Measurements from ENCODE around the gene TMEM59L.
"Not testable (repeated sequence)": the region's sequence is repeated elsewhere in the genome, so short reads cannot be mapped to it uniquely, and the experiment has no call there.

Gene TMEM59L

DNA sequence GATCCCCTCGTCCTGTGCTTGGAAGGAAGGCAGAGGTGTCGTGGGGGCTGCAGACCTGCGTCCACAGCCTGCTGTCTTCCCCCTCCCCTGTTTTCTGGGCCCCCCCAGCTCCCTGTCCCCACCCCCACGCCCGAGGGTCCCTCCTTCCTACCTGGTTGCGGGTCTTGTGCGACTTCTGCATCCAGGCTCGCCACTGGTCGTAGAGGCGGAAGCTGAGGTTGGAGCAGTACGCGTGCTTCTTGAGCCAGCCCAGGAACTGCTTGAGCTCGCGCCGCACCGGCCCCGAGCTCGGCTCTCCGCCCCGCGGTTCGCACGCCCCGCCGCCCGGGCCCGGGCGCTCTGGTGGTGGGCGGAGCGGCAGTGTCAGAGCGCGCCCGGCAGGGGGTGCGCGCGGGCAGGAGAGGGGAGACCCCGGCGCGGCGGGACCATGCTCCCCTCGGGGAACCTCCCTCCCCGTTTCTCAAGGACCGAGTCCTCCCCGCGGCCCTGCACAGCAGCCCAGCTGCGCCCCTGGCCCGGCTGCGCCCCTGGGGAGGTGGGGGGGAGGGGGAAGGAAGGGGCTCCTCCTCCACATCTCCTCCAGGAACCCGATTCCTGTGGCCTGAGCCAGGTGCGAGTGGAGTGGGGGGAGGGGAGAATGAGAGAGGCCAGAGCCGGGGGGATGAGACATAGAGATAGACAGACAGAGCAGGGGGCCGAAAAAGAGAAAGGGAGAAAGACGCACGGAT lies 18.4 kb upstream of the TMEM59L start:
- DNase-seq = peak; percentile 45

DNA sequence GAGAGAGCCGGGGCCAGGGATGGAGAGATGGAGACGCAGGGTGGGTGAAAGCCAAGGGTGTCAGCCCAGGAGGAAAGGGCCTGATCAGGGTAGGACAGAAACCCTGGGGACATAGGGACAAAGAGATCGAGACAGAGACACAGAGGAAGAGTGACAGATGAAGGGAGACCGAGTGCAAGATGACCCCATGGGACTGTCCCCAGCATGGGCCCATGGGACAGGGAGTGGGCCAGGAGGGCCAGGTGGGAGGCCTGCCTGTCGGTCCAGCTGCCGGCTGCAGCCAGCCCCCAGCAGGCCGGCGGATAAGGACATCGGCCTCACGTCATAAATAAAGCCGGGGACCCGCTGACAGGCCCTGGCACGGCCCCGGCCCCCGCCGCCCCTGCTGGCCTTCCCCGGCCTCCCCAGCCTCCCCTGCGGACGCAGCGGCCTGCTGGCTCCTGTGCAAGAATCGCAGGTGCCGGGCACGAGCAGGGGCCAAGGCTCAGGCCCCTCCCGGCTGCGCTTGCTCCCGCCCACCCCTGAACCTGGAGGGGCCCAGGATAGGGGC lies 17.8 kb upstream of the TMEM59L start:
- DNase-seq = no peak

DNA sequence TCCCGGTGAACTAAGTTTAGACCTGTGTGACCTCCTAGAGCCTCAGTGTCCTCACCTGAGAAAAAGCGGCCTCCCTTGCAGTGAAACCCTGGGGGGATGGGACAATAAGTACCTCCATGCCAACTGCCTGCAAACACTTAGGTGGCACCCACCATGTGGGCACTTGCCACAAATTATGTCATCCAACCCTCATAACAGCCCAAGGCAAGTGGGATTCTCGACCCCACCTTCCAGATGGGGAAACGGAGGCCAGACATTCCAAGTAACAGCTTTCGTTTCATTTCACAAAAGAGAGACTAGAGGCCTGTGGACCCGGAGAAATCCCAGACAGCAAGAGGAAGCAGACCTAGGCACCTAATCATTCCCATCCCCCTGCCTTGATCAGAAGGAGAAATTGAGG lies 17.2 kb upstream of the TMEM59L start:
- DNase-seq = no peak

DNA sequence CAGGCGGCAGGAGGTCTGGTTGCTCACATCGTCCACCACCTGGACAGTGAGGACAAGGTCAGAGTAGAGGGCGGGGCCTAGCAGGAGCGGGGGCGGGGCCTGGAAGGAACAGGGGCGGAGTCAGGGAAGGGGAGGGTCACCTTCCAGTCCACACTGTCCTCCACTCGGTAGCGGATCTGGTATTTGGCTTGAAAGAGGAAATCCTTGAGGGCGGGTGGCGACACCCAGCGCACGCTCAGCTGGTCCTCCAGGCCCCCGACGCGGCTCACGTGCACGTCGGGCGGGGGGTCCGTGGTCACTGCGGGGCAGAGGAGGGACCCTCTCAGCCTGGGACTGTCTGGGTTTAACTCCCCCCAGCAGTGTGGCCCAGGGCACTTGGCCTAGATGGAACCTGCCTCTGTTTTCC lies 15.9 kb upstream of the TMEM59L start:
- no peak for DNase-seq

DNA sequence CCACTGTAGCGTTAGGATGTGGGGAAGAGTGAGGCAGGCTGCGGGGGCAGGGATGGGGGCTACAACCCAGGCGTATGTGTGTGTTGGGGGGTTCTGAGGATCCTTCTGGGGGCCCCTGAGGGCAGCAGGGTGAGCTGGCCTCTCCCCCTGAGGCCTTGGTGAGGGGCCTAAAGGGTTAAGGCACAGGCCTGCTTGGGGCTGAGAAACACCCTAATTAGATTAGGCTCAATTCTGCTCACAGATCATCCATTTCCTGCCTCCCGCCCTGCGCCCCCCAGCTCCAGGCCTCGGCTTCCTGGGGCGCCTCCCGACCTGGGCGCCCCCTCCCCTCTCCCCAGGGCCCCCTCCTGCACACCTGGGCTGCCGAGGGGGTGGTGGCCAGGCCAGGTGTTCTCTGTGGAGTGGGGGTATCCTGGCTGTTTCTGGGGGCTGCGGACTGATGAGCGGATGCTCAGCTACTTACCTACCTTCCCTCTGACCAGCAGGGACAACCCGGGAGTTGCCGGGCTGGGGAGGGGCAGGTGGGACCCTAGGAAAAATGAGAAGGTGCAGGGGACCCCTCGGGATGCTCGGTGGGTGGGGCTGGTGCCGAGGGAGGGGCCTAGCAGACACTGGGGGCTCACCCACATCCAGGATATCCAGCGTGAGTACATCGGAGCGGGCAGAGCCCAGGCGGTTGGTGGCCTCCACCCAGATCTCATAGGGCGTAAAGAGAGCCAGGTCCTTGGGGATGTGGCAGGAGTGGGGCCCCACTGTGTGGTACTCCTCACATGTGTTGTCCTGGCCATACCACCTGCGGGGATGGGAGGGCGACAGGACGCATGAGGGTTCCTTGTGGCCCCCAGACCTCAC lies 14.6 kb upstream of the TMEM59L start:
- no peak for DNase-seq

DNA sequence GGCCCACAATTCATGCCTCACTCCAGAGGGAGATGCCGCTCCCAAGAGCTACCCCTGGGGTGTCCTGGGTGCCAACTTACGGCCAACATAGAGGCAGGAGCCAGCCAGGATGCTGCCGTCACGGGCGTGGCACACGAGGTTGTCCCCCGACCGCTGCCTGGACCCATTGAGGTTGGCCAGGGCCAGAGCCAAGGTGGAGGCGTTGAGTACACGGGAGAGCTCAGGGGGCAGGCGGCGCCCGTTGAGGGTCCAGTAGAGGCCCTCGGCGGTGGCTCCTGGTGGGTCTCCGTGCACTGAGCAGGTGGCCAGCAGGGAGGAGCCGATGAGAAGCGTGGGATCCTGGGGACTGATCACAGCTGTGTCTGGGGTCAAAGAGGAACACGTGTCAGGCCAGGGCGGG lies 13.2 kb upstream of the TMEM59L start:
- no peak for DNase-seq

DNA sequence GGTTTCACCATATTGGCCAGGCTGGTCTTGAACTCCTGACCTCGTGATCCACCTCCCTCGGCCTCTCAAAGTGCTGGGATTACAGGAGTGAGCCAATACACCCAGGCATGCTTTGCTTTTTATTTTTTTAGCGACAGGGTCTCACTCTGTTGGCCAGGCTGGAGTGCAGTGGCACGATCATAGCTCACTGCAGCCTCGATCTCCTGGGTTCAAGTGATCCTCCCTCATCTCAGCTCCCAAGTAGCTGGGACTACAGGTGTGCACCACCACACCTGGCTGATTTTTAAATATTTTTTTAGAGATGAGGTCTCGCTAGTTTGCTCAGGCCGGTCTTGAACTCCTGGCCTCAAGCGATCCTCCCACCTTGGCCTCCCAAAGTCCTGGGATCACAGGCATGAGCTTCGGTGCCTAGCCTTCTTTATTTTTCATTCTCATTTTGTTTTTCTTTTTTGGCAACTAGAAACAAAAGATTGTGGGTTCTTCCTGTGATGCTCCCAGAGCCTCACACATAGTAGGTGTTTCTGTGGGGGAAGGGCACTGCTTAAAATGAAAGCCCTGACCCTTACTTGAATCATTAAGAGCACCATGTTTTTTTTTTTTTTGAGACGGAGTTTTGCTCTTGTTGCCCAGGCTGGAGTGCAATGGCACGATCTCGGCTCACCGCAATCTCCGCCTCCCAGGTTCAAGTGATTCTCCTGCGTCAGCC lies 11.8 kb upstream of the TMEM59L start:
- not testable (repeated sequence) for DNase-seq

DNA sequence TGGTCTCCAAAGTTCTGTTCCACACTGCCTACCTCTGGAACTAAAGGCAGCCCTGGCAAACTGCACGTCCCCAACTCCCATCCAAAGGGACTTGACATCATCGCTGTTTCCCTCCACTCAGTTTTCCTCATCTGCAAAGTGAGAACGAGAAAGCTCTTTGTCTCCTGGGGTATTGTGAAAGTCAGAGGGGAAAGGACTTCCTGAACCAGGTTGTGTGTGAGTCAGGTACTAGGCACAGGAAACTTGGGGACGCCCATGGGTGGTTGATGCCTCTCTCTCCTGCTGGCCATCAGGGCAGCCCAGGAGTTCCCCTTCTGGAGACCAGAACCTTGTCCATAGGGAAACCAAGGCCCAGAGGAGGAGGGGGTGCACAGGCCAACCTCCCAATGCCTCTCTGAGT lies 10.8 kb upstream of the TMEM59L start:
- no peak for DNase-seq

DNA sequence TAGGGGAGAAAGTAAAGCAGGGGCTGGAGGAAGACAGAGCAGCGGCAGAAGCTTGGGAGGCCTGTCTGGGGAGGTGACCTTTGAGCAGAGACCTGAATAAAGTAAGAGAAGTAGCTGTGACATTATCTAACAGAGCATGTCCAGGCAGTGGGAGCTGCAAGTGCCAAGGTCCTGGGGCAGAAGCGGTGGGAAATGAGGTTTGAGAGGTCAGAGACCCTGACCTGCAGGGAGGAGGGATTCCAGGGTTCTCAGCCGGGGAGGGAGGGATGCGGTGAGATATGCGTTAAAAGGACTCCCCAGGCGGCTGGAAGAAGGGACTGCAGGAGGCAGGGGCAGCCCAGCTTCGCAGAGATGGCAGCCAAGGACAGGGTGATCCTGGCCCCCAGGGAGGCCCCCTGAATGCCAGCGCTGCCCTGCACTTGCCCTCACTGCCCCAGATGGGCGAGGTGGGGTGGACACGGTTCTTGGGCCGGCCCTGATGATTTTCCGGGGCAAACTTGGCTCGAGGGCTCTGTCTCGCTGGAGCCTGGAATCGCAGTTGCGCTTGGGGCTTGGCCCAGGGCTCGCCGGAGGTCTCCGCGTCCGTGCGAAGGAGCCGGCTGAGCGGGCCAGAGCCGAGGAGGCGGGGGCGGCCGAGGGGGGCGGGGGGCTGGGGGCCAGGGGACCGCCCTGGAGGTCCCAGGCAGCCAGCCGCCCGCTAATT lies 9.3 kb upstream of the TMEM59L start:
- DNase-seq = no peak

DNA sequence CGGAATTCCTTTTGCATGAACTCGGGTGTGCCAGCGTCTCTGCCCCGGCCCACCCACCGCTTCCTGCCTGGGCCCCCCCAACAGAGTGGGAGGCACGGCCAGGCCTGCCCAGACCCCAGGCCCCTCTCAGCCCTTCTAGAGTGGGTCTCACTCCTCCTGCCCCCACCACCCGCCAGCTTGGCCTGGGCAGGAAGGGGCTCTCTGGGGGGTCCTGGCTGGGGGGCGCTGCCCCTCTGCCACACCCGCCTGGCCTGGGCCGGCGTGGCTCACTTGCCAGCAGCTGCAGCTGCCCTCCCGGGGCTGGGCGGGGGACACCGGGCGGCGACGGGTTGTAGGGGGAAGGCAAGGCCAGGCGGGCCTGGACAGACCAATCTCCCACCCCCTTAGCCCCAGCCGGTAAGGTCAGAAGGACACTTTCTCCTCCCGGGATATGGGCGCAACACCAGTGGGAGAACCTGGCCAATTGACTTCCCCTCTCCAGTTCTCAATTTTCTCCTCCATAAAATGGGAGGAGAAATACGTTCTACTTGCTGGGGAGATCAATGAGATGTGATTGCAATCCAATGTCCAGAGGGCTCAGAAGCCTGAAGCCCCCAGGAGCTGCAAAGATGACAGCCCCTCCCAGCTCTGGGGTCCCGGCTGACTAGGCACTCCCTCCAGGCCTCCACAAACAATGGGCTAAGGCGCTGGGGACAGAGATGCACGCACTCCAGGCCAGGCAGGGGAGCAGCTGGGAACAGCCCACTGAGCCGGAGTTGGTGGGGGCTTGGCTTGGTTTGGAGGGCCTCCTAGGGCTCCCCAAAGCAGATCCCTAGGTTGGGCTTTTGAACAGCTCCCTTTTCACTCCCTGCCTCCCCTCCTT lies 8.5 kb upstream of the TMEM59L start:
- no peak for DNase-seq

DNA sequence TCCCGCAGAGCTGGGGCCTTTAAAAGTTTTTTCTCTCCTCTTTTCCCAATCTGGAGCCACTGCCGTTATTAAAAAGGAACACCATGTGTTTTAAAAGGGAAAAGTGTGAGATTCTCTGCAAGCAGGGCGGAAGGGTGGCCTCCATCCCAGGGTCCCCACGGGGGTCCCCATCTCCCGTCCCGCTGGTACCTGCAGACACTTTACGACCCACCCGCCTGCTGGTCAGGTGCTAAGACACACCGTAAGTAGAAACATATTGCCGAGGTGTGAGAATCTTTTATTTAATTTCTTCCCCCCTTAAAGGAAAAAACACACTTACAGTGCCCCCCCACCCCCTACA lies 7.9 kb upstream of the TMEM59L start:
- DNase-seq = no peak

DNA sequence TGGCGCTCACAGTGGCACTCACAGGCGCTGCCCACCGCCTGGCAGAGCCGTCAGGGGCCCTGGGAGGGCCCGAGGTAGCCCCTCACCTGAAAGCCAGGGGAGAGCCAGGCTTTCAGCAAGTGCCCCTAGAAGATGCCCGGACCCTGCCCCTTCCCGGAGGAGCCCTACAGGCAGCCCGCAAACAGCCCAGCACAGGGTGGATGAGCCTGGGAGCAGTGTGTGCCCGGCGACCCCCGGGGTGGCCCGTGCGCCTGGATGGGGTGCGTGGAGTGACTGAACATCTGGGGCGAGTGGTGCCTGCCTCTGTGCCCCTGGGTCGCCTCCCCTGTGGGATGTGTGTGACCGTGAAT lies 7.5 kb upstream of the TMEM59L start:
- no peak for DNase-seq

DNA sequence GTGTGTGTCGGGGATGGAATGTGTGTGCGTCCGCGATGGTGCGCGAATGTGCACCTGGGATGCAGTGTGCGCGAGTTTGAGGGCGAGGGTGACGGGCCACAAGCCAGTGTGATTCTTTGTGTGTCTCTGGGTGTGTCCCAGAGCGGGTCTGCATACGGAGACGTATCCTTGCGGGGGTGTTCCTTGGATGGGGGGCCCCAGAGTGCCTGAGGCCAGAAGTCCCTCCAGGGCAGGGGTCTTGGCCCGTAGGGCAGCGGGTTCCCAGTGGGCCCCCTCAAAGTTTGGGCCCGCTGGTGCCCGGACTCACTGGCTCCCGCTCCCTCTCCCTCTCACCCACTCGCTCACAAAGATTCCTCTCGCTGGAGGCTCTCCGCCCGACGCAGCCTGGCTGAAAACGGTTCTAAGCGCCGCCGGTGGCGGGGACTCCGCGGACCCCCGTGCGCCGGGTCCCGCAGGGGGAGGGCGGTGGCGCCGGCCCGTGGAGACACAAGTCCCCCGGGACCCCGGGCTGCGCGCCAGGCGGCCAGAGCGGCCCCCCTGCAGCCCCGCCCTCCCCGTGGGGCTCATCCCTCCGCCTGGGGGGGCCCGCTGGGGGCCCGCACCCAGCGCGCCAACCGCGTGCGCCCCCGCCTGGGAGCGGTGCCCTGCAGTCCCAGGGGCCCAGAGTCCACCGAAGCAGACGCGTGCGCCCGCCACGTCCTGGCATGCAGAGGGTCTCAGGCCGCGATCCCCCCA lies 7.0 kb upstream of the TMEM59L start:
- DNase-seq = no peak

DNA sequence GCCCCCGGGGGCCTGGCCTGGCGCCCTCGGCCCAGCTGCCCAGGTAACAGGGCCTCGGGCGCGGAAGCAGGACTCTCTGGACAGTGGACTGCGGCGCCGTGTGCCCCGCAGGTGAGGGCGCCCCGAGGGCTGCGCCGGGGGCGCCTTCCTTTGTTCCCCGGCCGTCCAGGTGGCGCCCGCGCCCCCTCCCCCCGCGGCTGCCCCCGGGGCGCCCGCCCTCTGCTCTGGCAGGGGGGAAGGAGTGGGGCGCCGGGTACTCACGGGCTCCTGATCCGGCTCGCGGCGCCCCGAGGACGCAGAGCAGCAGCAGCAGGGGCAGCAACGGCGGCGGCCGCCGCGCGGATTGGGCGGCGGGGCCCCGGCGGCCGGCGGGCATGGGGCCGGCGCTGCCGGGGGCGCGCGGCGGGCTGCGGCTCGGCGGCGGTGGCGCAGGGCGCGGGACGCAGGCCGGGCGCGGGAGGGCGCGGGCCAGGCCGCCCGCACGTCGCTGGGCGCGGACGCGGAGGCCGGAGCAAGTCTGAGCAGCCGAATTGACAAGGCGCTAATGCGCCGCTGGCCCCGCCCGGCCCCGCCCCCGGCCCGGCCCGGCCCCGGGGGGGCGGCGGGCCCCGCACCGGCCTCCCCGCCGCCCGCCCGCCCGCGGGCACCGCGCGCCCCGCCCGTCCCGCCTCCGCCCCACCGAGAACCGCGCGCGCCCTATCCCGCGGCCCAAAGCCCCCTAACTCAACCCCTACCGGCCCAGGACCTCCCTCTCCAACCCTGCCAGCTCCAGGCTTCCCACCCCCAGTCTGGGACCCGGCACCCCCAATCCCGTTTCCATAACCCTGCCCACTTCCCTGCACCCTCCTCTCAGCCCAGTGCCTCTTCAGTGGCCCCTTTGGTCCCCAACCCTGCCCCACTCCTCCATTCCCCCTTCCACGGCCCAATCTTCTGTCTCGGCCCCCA lies 6.1 kb upstream of the TMEM59L start, which contains the start of gene CRLF1:
Gene CRLF1 (minus strand): TSS at position 519 of the 945 bp plus-strand sequence. CDS start 143 bp downstream, at position 376.
- DNase-seq = no peak

DNA sequence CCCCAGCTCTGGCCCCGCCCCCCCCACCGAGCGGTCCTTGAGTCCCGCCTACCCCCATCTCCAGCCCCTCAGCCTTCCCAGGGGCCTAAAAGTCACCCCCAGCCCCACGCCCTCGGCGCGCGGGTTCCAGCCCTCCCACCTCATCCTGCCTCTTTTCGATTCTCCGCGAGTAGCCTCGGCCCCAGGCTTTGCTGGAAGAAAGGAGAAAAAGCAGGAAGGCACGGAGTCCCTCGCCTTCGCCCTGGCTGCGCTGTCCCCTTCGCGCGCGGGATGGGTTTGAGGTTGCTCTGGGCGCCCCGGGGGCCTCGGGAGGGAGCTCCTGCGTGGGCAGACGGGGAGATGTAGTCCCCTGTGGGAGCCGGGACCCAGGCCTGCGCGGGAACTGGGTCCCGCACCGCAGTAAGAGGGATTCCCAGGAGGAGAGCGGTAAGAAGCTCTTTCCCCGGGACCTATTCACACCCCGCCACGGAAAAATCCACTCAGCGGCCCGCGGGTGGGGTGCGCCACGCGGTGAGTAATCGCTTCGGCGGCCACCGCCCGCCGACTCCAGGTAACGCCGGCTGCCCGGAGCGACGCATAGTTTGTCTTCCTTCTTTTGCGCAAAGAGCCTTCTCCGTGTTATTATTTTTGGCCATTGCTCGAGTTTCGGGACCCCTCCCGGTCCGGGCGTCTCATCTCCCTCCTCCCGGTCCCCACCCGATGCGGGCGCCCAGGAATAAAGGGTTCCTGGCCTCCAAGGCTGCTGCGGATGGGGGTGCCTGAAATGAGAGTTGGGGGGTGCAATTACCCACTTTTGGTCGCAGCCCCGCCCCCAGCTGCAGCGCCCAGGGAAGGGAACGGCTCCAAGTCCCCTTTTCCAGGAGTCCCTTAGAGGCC lies 5.2 kb upstream of the TMEM59L start:
- DNase-seq = no peak

DNA sequence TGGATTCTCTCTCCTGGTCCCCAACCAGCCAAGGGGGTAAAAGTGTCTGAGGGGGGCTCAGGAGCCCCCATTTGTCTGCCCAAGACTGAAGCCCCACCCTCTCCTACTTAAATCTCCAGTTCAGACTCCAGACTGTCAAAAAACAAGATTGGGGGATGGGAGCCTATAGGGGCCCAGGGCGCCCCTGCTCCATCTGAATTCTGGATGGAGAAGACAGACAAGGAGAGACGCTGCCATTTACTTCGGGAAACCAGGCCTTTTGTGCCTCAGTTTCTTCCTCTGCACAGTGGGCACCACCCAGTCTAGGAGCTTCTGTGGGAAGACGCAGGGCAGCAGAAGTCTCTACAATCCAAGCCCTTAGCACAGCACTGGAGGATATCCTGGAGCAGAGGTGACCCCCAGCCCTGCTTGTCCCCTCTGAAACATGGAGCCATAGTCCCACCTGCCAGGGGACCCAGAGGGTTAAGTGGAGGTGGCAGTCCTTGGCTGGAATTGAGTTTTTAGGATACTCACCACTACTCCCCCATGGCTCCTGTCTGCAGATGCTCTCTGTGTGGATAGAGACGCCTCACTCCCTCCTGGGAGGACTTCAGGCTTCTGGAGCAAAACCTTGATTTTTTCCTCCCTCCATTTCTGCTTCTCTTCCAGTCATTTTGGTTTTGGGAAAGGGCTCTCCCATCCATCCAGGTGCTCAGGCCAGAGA lies 4.4 kb upstream of the TMEM59L start:
- DNase-seq = no peak

DNA sequence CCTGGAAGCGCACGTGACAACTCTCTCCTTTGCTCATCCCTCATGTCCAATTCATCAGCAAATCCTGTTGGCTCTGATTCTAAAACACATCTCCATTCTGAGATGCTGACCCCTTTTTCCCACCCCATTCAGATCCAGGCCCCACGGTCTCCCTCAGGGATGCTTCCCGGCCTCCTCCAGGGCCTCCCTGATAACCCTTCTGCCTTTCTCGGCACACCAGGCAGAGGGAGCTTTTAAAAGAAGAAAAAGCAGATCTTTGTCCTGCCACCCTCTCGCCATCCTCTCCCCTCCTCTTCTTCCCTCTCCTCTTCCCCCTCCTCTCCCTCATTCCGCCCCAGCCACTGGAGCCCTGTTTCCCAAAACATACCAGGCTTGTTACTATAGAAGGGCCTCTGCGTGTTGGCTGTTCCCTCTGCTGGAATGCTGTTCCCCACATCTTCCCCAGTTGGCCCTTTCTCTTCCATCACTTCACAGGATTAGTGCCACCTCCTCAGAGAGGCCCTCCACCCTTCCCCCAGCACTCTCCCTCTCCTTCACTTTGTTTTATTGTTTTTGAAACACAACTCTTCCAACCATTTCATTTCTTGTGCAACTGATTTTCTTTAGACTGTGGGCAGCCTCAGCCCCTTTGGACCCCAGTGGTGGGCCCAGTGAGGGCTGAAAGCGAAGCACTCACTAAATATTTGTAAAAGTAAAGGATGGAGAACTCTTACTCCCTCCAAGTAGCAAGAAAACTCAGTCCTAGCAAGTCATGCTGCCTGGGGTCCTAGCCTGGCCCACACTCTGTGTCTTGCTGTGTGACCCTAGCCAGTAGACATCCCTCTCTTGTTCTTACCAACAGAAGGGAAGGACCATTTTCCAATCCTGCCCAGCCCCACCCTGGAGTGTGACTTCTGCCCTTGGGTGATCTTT lies 3.6 kb upstream of the TMEM59L start:
- DNase-seq = no peak

Measured in NCI-H1092 (cell line).